HG03457 (cell line): ENCODE data around the gene CRTAP.
"Not testable (repeated sequence)": the region's sequence is repeated elsewhere in the genome, so short reads cannot be mapped to it uniquely, and the experiment has no call there.

Source experiments
- ATAC-seq: cut with Tn5 transposase; IDR thresholded peaks from one replicate; pipeline ENCODE4 v1.9.1; 2021; ENCODE audit warnings: moderate number of reproducible peaks; ENCODE audit not compliant: unreplicated experiment

Gene CRTAP

DNA sequence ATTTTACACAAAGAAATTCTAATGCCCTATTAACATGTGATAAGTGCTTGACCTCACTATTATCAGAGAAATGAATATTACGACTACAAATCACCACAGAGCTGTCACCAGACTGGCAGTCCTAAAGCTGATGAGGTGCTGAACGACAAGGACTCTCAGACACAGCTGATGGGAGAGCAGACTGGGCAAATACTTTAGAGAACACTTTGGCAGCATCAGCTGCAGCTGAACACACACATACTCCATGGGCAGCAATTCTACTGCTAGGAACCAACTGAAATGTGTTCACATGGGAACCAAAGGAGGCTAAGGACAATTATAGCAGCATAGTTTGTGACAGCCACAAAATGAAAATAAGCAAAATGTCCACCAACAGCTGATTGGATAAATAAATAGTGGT, 59.3 kb downstream of the CRTAP start:
- ATAC-seq = no peak

DNA sequence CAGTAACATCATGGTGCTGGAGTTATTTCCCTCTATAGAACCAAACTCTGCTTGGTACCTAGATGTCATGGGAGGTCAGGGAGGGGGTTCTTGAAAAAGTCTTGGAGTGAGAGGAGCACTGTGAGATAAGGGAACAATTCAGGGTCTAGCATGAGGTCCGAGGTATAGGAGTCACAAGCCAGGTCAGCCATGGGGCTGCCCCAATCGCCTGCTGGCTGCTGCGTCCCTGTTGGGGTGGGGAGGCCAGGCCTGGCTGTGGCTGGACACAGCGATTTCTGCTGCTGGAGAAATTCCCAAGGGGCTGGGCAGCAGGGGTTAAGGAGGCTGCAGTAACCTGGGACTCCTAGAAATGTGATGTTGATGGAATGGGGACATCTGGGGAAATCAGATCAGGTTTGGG, 59.9 kb downstream of the CRTAP start:
- ATAC-seq = no peak

DNA sequence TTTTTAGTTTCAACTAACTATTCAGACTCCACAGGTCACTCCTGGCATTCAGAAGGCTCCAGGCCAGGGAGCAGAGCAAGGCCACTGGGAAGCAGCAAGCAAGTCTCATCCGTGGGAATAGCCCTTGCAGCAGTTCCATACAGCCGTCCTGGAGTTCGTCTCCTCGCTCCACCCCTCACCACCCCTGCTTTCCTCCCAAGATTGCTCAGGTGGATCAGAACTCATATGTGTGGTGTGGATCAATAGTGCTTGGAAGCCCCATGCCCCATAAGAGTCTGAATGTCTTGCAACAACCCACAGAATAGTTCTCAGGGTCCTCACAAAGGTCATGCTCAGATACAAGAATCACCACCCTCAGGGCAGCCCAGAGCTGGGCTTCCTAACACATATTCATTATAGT, 60.3 kb downstream of the CRTAP start:
- ATAC-seq = no peak

DNA sequence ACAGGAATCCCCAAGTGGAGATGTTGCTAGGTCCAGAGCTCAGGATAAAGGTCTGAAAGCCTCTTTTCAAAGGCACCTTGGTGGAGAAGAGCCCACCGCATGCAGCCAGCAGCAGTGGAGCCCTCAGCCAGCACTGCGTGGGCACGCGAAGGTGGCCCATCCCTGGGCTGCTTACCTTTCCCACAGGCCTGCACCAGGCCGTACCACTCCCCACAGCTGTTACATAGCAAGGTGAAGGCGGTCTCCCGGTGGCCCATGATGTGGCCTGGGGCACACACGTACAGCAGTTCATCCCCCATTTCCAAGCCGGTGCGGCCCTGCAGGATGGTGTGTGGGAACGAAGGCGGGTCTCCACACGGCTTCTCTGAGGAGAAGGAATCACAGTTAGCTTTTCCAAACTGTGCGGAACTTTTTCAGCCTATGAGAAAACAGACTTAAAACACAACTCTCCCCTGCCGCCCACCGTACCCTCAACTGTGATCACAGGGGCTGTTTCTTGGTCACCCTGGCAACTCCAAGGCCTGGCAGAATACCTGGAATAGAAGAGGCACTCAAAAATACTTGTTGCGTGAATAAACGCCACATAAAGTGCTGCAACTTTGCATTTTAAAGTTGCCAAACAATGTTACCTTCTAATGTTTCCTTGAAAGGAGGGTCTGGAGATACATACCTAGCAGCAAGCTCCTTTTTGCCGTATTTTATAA, 61.0 kb downstream of the CRTAP start:
- ATAC-seq = no peak

DNA sequence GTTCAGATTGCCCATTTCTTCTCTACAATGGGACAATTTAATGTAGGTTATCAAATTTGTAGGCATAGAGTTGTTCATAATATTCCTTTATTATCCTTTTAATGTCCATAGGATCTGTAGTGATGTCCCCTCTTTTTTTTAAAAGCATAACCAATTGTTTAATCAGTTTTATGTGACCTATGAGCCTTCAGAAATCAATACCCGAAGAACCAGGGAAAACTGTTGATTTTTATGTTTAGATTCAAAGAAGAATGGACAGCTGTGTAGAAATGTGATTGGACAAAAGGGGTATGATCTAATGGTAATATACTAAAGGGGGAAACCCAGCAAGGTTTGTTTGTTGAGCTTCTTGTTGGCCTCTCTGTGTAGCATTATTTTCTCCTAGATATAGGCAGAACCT, 65.3 kb downstream of the CRTAP start:
- ATAC-seq = no peak

DNA sequence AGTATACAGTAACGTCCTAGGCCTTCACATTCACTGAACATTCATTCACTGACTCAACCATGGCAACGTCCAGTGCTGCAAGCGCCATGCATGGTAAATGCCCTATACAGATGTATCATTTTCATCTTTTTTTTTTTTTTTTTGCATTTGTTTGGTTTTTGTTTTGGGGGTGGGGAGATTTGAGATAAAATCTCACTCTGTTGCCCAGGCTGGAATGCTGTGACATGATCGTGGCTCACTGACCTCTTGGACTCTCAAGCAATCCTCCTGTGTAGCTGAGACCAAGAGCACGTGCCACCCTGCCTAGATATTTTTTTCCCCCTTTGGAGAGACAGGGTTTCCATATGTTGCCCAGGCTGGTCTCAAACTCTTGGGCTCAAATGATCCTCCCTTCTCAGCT, 67.4 kb downstream of the CRTAP start:
- no peak for ATAC-seq

DNA sequence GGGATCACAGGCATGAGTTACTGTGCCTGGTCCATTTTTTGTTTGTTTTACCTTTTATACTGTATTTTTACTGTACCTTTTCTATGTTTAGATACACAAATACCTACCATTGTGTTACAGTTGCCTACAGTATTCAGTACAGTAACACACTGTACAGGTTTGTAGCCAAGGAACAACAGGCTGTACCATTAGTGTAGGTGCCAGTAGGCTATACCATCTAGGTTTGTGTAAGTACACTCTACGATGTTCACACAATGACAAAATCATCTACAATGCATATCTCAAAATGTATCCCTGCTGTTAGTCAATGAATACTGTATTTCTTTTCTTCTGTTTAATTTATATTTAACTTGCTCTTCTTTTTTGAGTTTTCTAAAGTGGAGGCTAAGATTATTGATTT, 67.8 kb downstream of the CRTAP start:
- ATAC-seq = not testable (repeated sequence)

DNA sequence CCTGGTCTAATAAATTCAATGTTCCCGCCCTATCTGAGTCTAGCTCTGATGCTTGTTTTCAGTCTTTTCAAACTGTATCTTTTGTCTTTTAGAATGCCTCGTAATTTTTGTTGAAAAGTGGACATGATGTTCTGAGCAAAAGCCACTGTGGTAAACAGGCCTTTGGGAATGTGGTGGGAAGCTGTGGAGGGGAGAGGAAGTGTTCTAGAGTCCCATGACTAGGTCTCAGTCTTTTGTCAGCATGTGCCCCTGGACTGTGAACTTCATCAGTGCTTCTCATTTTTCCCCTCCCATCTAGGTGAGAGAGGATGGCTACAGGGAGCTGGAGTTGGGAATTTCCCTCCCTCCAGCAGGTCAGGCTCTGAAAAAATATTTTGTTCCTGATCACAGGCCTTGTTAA, 71.0 kb downstream of the CRTAP start:
- ATAC-seq = no peak

DNA sequence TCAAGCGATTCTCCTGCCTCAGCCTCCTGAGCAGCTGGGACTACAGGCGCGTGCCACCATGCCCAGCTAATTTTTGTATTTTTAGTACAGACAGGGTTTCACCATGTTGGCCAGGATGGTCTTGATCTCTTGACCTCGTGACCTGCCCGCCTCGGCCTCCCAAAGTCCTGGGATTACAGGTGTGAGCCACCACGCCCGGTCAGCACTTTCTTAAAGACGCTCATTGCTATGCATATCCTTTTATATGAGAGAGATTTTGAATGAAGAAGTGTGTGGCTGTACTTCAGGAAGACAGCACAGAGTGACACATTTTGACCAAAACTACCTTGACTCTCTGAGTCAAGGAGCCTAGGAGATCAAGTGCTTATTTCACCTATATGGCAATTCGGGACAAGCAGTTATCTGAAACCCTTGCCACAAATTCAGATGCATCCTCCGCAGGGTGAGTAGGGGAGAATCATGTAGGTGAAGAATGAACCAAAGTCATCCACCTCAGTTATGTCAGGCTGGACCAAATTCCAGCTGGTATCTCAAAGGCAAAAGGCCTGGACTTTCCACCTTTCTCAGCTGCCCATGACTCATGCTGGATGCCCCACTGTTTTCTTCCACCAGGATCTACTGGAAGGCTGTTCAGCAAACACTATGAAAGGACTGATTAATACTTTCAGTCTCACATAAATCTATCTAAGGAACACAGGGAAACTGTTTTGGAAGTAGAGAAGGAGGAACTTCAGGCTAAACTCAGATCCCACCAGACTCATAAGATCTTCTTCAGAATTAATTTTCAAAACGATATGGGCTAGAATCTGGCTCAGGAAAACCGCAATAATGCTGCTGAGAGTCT, 72.9 kb downstream of the CRTAP start:
- no peak for ATAC-seq

DNA sequence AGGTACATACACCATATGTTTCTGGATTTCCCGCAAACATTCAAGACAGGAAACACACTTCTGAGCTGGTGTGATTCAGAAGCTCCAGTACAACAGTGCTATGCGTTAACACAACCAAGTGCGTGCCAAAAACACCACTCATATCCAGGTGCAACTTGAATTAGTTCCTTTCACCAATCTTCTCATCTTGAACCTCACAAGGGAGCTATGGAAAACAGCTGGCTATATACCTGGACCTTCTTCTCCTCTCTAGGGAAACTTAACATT, 73.5 kb downstream of the CRTAP start:
- ATAC-seq = no peak

DNA sequence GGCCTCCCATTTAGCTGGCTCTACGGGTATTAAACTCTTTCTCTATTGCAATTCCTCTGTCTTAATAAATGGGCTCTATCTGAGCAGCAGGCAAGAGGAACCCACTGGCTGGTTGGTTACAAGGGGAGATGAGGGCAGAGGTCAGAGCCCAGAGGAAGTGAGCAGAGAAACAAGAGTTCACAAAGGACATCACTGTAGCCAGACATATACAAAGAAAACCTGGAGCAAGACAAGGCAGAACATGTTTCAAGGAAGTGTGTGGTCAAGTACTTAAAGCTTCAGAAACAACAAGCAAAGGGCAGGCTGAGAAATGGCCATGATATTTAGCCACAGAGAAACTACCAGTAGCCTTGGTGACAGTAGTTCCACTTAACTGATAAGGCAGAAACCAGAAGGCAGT, 80.5 kb downstream of the CRTAP start:
- no peak for ATAC-seq

DNA sequence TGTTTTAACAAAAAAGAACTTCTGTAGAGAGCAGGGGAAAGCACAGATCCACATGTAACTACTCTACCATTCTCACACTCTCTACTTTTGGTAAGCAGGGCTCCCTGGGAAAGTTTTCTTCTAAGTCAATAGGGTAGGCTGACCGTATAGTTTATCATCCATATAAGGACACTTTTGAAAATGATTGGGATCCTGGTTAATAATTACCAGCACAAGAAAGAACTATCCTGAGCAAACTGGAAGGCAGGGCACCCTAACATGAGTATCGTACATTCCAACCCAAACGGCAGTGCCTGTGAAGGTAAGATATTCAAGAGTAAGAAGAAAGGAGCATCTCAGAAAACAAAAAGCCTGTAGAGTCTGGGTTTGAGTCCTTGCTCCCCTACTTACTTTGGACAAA, 82.7 kb downstream of the CRTAP start:
- ATAC-seq = no peak
